HepG2 (cell line): ENCODE measurements around the gene GLIS2. TPM values are rescaled to one million over a fixed set of nuclear protein-coding genes. Genes with fewer than 3 reads are reported as not detected.

Experiments used
- AHDC1 ChIP-seq: sonication (generic); formaldehyde crosslinking; IDR thresholded peaks from 2 replicates; pipeline ENCODE4 v1.5.1; 2020; ENCODE audit warnings: mild to moderate bottlenecking, missing genetic modification reagents, borderline replicate concordance
- CCAR2 ChIP-seq: fragments of 200-400 bp; formaldehyde crosslinking; optimal IDR thresholded peaks from 2 replicates; pipeline ENCODE3; 2018; ENCODE audit warnings: low read depth, mild to moderate bottlenecking, low read length, moderate library complexity
- DMTF1 ChIP-seq: sonication (generic); formaldehyde crosslinking; IDR thresholded peaks from 2 replicates; pipeline ENCODE4 v1.4.0; 2020; ENCODE audit warnings: mild to moderate bottlenecking, missing genetic modification reagents
- MIER2 ChIP-seq: IDR thresholded peaks from 2 replicates; pipeline ENCODE4 v1.6.1; 2016; ENCODE audit warnings: missing biosample characterization, missing genetic modification reagents
- NFYC ChIP-seq: IDR thresholded peaks from 2 replicates; pipeline ENCODE4 v1.6.1; 2016; ENCODE audit warnings: missing genetic modification reagents, missing compliant biosample characterization
- NRL ChIP-seq: sonication (generic); formaldehyde crosslinking; IDR thresholded peaks from 2 replicates; pipeline ENCODE4 v1.5.0; 2020; ENCODE audit warnings: missing genetic modification reagents, mild to moderate bottlenecking, moderate library complexity, borderline replicate concordance
- SAP130 ChIP-seq: IDR thresholded peaks from 2 replicates; pipeline ENCODE4 v1.6.1; 2016; ENCODE audit warnings: low read depth
- SETDB1 ChIP-seq: sonication (generic); formaldehyde crosslinking; IDR thresholded peaks from 2 replicates; pipeline ENCODE4 v1.5.1; 2020; ENCODE audit warnings: missing genetic modification reagents, mild to moderate bottlenecking, borderline replicate concordance
- ZNF556 ChIP-seq: sonication (generic); formaldehyde crosslinking; IDR thresholded peaks from 2 replicates; pipeline ENCODE4 v1.4.0; 2020; ENCODE audit warnings: mild to moderate bottlenecking, missing genetic modification reagents, borderline replicate concordance
- polyA plus RNA-seq, 8 experiments: library from polyadenylated mRNA; depleted of rRNA in 3 of 8; stranded (reverse) in 7 of 8; unstranded in 1 of 8; fragments of >200 nt; fragmentation: Illumina TruSeq in 4 of 8; extraction: Trizol in 4 of 8; gene quantifications; 2 replicates each; pipeline versions ENCODE4 v1.2.1 to v1.2.3, GENCODE V29; 2011 to 2016; ENCODE audit warnings: low read depth in 4 of 8, missing spikeins in 1 of 8, mixed read lengths in 1 of 8; ENCODE audit not compliant: insufficient read depth in 1 of 8
- total RNA-seq, 5 experiments: library from RNA; depleted of rRNA; stranded (reverse); fragments of >200 nt; fragmentation: Illumina TruSeq; extraction: Trizol; gene quantifications; 2 replicates each; pipeline ENCODE4 v1.2.3, GENCODE V29; 2016; ENCODE audit warnings: low read depth in 1 of 5
- TF ChIP-seq, protein P1 (sequence below): IDR thresholded peaks from 2 replicates; pipeline ENCODE4 v1.6.1; 2016
- TF ChIP-seq, protein P2 (sequence below): IDR thresholded peaks from 2 replicates; pipeline ENCODE4 v1.6.1; 2016
- TF ChIP-seq, protein P3 (sequence below): sonication (generic); formaldehyde crosslinking; IDR thresholded peaks from 2 replicates; pipeline ENCODE4 v1.8.0; 2022; ENCODE audit warnings: missing genetic modification reagents, low read depth, mild to moderate bottlenecking, borderline replicate concordance
- TF ChIP-seq, protein P4 (sequence below): sonication (generic); formaldehyde crosslinking; conservative IDR thresholded peaks from 2 replicates; pipeline ENCODE4 v1.4.0; 2020; ENCODE audit warnings: missing genetic modification reagents

The GLIS2 gene
- total and polyA plus RNA-seq, 2 of the 13 experiments (the other 11 are each of a cell fraction or from before 2014, with no cell fraction given): 0.28 to 0.29 TPM

GRCh38 chr16:4271176-4272113 is 44.4 kb upstream of the GLIS2 start (continued):
- TF ChIP-seq AHDC1 (CRISPR knock-in tag): no peak
- no peak for TF ChIP-seq CCAR2
- peak; percentile 21; the same call in 1 of the 2 replicates for TF ChIP-seq NFYC (CRISPR knock-in tag)
- TF ChIP-seq NRL (CRISPR knock-in tag): peak; percentile 66; the same call in 1 of the 2 replicates
- peak; percentile 83; the same call in 1 of the 2 replicates for TF ChIP-seq DMTF1 (CRISPR knock-in tag)
- TF ChIP-seq, protein P1, sequence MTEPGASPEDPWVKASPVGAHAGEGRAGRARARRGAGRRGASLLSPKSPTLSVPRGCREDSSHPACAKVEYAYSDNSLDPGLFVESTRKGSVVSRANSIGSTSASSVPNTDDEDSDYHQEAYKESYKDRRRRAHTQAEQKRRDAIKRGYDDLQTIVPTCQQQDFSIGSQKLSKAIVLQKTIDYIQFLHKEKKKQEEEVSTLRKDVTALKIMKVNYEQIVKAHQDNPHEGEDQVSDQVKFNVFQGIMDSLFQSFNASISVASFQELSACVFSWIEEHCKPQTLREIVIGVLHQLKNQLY (CRISPR knock-in tag): peak; percentile 38; the same call in 1 of the 2 replicates
- TF ChIP-seq, protein P2, sequence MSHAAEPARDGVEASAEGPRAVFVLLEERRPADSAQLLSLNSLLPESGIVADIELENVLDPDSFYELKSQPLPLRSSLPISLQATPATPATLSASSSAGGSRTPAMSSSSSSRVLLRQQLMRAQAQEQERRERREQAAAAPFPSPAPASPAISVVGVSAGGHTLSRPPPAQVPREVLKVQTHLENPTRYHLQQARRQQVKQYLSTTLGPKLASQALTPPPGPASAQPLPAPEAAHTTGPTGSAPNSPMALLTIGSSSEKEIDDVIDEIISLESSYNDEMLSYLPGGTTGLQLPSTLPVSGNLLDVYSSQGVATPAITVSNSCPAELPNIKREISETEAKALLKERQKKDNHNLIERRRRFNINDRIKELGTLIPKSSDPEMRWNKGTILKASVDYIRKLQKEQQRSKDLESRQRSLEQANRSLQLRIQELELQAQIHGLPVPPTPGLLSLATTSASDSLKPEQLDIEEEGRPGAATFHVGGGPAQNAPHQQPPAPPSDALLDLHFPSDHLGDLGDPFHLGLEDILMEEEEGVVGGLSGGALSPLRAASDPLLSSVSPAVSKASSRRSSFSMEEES (CRISPR knock-in tag): peak; percentile 71
- TF ChIP-seq SAP130: peak; percentile 79
- peak; percentile 40; the same call in 1 of the 2 replicates for TF ChIP-seq ZNF556 (CRISPR knock-in tag)
- TF ChIP-seq, protein P3, sequence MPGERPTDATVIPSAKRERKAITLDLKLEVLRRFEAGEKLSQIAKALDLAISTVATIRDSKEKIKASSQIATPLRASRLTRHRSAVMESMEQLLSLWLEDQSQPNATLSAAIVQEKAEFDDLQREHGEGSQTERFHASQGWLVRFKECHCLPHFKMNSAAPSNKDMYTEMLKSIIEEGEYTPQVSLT: 0 out of 2 replicates have a peak, but pooled peaks have one; percentile 84
- TF ChIP-seq SETDB1 (CRISPR knock-in tag): peak; percentile 60; the same call in 1 of the 2 replicates
- TF ChIP-seq MIER2: no peak
- TF ChIP-seq, protein P4, sequence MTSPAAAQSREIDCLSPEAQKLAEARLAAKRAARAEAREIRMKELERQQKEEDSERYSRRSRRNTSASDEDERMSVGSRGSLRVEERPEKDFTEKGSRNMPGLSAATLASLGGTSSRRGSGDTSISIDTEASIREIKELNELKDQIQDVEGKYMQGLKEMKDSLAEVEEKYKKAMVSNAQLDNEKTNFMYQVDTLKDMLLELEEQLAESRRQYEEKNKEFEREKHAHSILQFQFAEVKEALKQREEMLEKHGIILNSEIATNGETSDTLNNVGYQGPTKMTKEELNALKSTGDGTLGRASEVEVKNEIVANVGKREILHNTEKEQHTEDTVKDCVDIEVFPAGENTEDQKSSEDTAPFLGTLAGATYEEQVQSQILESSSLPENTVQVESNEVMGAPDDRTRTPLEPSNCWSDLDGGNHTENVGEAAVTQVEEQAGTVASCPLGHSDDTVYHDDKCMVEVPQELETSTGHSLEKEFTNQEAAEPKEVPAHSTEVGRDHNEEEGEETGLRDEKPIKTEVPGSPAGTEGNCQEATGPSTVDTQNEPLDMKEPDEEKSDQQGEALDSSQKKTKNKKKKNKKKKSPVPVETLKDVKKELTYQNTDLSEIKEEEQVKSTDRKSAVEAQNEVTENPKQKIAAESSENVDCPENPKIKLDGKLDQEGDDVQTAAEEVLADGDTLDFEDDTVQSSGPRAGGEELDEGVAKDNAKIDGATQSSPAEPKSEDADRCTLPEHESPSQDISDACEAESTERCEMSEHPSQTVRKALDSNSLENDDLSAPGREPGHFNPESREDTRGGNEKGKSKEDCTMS: no peak
